GM19438 (cell line): Measurements from ENCODE around the gene ZNF124.
"Not testable (repeated sequence)": the region's sequence is repeated elsewhere in the genome, so short reads cannot be mapped to it uniquely, and the experiment has no call there.

Source experiments
- ATAC-seq: cut with Tn5 transposase; IDR thresholded peaks from one replicate; pipeline ENCODE4 v1.9.1; 2021; ENCODE audit warnings: low read depth; ENCODE audit not compliant: unreplicated experiment

ZNF124 gene

DNA sequence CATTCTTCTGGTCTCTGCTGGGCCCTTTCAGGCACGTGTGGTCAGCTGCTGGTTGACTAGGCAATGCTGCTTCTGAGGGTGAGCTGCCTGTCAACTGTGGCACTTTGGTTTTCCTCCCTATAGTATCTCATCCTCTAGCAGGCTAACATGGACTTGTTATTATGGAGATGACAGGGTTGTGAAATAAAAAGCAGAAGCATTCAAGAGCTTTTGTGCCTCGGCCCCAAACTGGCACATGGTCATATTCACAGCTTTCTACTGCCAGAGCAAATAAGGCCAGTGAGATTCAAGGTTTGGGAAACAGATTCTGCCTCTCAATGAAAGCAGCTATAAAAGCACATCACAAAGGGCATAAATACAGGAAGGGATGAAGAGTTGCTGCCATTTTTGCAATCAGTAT, 1.6 kb upstream of the ZNF124 start:
- ATAC-seq = no peak

- no peak for ATAC-seq
Observed at GRCh38 chr1:247172996-247173395, 1.2 kb upstream of the ZNF124 start.

DNA sequence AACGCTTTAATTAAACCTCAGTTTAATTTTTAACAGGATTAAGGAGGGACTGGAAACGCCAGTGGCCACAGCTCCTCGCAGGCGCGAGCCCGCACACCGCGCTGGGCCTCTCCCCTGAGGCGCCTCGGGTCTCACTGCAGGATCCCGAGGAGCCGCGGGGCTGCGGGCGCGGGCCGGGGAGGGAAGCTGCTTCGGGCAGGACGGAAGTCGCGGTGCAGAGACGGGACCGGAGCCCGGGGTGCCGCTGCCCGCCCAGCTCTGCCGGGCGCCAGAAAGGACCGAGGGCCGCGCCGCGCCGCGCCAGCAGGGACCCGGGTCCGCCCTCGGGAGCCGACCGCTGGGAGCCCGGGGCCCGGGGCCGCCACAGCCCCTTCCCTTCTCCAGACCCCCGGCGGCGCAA, 377 bp downstream of the ZNF124 start:
- ATAC-seq = peak; percentile 53

DNA sequence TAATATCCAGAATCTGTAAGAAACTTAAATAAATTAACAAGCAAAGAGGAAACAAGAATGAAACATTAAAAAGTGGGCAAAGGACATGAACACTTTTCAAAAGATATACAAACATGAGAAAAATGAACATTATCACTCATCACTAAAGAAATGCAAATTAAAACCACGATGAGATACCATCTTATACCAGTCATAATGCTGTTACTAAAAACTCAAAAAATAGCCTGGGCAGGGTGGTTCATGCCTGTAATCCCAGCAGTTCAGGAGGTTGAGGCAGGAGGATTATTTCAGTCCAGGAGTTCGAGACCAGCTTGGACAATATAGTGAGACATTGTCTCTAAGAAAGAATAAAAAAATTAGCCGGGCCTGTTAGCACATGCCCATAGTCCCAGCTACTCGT, 6.1 kb downstream of the ZNF124 start:
- ATAC-seq = no peak

GRCh38 chr1:247164694-247165093, 7.1 kb downstream of the ZNF124 start:
- ATAC-seq = no peak

DNA sequence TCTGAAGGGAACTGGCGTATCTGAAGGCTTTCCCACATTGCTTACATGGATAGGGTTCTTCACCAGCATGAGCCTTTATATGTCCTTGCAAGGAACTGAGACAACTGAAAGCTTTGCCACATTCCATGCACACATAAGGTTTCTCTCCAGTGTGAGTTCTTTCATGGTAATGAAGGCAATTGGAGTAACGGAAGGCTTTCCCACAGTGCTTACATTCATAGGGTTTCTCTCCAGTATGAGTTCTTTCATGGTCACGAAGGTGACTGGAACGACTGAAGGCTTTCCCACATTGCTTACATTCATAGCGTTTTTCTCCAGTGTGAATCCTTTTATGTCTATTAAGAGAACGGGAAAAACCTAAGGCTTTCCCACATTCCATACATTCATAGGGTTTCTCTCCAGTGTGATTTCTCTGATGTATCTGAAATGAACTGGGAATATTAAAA, 15.0 kb downstream of the ZNF124 start:
- ATAC-seq = no peak

- ATAC-seq = no peak
Observed at GRCh38 chr1:247147781-247148180, 24.0 kb downstream of the ZNF124 start.

DNA sequence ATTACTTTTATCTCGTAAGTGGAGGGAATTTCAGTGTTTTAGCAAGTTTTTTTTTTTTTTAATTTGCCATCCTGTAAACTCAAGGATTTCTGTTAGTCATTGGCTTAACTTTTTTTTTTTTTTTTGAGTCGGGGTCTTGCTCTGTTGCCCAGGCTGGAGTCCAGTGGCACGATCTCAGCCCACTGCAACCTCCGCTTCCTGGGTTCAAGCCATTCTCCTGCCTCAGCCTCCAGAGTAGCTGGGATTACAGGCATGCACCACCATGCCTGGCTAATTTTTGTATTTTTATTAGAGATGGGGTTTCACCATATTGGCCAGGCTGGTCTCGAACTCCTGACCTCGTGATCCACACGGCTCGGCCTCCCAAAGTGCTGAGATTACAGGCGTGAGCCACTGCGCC, 24.7 kb downstream of the ZNF124 start:
- ATAC-seq = not testable (repeated sequence)

DNA sequence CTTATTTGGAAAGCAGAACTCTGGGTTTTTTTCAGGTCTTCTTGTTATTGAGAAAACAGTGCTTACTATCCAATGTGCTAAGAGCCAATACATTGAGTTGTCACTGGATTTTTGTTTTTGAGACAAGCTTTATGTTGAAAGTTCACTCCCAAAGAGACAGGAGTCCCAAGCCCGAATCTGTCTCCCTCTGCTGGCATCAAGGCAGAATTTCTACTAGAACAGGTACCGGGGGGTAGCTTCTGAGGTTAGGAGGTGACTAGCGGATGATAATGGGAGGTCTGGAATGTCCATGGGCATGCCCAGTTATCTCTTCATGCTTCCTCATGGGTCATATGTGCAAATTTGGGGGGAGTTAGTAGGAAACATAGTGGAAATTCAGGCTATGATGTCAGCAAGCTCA, 25.1 kb downstream of the ZNF124 start:
- no peak for ATAC-seq

- no peak for ATAC-seq
Observed at GRCh38 chr1:247145279-247145678, 26.5 kb downstream of the ZNF124 start.

- not testable (repeated sequence) for ATAC-seq
Observed at GRCh38 chr1:247139557-247139956, 32.3 kb downstream of the ZNF124 start.

- no peak for ATAC-seq
Observed at GRCh38 chr1:247131236-247131635, 40.6 kb downstream of the ZNF124 start.

DNA sequence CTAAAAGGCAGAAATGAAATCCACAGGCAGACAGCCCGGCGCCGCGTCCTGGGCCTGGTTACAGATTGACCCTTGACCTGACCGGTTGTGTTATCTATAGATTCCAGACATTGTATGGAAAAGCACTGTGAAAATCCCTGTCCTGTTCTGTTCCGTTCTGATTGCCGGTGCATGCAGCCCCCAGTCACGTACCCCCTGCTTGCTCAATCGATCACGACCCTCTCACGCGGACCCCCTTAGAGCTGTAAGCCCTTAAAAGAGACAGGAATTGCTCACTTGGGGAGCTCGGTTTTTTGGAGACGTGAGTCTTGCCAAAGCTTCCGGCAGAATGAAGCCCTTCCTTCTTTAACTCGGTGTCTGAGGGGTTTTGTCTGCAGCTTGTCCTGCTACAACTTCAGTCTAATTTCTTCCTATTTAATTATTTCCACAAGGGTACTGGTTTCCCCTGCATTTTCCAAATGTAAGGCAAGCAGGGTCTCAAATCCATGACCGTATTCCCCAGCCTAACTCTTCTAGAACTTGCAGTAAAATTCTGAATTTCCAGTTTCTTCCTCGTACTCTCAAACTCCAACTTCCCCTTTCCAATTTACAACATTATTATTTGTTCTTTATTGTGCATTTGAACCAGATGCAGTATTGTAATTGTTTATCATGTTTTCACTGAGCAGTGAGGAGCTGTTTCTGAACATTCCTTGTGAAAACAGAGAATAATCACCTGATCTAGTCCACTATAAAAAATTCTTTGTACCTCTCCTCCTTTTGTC, 44.1 kb downstream of the ZNF124 start:
- not testable (repeated sequence) for ATAC-seq

GRCh38 chr1:247126601-247127000, 45.2 kb downstream of the ZNF124 start:
- ATAC-seq = peak; percentile 57

- peak; percentile 97 for ATAC-seq
Observed at GRCh38 chr1:247126166-247126565, 45.7 kb downstream of the ZNF124 start.

DNA sequence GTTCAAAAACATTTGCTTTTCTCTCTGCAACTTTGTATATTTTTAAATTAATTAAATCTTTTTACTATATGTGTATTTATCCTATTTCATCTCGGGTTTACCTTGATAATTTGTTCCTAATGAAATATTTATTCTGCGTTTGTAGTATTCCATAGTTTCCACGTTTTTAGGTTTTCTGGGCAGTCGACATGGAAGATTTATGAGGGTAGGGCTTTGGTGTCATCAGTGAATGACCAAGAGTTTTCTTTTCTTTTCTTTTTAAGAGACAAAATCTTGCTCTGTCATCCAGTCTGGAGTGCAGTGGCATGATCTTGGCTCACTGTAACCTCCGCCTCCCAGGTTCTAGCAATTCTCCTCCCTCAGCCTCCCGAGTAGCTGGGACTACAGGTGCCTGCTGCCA, 50.4 kb downstream of the ZNF124 start:
- ATAC-seq = no peak

DNA sequence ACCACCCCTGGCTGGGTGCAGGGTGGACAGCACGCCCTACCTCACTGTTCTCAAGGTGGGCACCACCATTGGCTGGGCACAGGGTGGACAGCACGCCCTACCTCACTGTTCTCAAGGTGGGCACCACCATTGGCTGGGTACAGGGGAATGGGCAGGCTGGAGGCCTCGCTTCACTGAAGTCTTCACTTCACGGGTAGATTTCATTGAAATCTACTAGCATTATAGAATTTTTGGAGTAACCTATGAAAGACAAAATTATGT, 51.5 kb downstream of the ZNF124 start:
- ATAC-seq = not testable (repeated sequence)

DNA sequence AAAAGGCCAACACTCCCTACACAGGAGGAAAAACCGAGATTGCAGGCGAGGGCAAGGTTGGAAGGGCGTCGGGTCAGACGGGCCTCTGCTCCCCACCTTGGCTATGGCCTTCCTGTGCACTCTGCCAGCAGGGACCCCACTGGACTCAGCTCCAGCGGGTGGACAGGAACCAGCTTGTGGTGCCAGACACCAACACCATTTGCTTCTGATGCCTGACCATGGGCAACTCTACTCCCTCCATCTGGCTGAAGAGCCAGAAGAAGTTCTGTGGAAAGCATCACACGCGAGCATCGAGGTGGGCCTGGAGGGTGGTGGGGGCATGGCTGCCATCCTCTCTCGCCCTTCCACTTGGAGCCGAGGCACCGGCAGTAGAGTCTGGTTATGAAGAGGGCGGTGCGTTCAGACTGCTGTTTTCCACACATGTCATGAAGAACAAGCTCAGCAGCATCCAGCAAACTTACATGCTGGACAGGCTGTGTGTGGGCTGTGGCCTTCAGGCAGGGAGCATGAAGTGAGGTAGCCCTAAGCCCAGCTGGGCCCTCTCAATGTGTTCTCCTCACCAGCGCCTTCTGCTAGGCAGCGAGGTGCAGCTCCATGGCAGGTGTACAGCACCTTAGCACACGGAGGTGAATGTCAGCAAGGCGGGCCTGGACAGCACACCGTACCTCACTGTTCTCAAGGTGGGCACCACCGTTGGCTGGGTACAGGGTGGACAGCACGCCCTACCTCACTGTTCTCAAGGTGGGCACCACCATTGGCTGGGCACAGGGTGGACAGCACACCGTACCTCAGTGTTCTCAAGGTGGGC, 52.0 kb downstream of the ZNF124 start:
- ATAC-seq = no peak

GRCh38 chr1:247118946-247119446, 52.8 kb downstream of the ZNF124 start:
- ATAC-seq = no peak

- no peak for ATAC-seq
Observed at GRCh38 chr1:247115545-247115944, 56.3 kb downstream of the ZNF124 start.

GRCh38 chr1:247115141-247115510, 56.7 kb downstream of the ZNF124 start:
- ATAC-seq = no peak
